ENCODE data around the gene NRSN2.

DNA sequence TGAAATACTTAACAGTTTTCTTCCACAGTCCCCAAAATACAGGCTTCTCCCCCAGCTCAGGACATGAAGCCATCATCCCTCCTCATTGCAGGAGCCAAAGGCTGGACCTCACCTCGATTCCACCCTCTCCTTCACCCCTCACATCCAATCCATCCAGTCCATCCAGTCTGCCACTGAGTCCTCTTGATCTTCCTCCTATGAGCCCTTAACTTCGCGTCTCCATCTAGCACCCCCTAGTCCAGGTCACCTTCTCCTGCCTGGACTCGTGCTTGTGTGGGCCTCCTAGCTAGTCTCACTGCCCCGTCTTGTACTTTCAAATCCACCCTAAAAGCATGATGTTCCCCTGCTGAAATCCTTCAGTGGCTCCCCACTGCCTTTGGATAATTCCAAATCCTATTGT lies 37.0 kb downstream of the NRSN2 start:
- no peak for TF ChIP-seq CTCF (IDR thresholded peaks at IDR 0.05)
- no peak for TF ChIP-seq POLR2A (IDR thresholded peaks at IDR 0.05)
